Subcutaneous adipose tissue (tissue), 4 donors: ENCODE data around the gene BRICD5. TPM values are rescaled to one million over a fixed set of nuclear protein-coding genes. Genes with fewer than 3 reads are reported as not detected.

Source experiments
- CTCF ChIP-seq: fragments of 450-650 bp; IDR thresholded peaks from one replicate; pipeline ENCODE4 v1.5.1; 2016; ENCODE audit warnings: low read depth, mild to moderate bottlenecking, control low read depth, antibody characterized with exemption, moderate library complexity
- total RNA-seq, 4 donors: library from RNA; depleted of rRNA; stranded (reverse); fragments of >200 nt; gene quantifications; one replicate each; pipeline ENCODE4 v1.1.0, GENCODE V29; 2016

Gene BRICD5
- total RNA-seq, 4 donors from 2014 or later, result 0.66 to 6.0 (median 4.1) TPM

- no peak for TF ChIP-seq CTCF
Measured at GRCh38 chr16:2230376-2230775, 19.7 kb upstream of the BRICD5 start.

GRCh38 chr16:2229632-2230250 is 19.1 kb upstream of the BRICD5 start:
- TF ChIP-seq CTCF, result no peak

DNA sequence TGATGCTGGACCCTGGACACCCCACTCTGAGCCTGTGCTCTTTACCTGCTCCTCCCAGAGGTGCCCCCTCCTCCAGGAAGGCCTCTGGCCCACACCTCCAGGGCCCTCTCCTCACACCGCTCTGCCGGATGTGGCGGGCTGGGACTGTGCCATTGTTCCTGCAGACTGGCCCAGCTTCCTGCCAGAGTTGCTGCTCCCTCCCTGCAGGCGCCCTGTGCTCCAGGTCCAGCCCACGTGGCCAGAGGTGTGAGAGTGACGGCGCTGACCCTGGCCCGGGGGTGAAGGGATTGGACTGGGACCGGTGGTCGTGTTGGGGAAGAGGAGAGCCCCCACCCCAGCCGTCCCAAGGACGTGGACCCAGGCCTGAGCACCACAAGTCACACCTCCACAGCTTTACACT is 18.4 kb upstream of the BRICD5 start:
- TF ChIP-seq CTCF, result no peak

- TF ChIP-seq CTCF, result no peak
Measured at GRCh38 chr16:2228161-2228824, 17.6 kb upstream of the BRICD5 start.

DNA sequence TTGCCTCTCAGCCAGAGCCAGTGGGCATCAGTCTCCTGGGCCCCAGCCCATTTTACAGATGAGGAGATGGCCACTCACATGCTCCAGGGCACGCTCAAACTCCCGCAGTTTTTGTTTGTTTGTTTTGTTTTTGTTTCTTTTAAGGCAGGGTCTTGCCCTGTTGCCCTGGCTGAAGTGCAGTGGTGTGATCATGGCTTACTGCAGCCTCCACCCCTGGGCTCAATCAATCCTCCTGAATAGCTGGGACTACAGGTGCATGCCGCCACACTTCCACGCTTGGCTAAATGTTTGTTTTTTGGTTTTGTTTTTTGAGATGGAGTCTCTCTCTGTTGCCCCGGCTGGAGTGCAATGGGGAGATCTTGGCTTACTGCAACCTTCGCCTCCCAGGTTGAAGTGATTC is 16.3 kb upstream of the BRICD5 start:
- no peak for TF ChIP-seq CTCF

GRCh38 chr16:2226245-2226793 is 15.7 kb upstream of the BRICD5 start:
- no peak for TF ChIP-seq CTCF

DNA sequence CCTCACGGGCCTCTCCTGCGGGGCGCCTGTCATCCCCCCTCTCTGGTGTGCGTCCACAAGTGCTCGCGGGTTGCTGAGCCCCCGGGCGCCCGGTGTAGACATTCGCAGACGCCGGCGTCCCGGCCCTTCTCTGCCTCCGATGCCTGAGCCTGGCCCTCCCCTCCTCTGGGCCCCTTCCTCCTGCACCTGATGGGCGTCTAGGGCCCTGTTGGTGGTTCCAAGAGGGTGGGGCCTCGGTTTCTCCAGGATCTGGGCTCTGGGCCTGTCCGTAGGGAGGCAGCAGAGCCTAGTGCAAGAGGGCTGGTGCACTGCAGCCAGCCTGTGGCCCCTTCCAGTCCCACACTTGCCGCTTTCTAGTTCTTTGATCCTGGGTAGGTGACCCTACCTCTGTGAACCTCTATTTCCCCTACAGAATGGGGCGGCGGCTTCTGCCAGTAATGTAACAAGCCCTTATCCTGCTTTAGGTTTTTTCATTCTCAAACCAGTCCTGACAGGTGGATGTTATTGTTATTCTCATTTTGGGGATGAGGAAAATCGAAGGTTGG is 13.4 kb upstream of the BRICD5 start:
- no peak for TF ChIP-seq CTCF
